ENCODE results near the gene WWTR1.
A peak's percentile ranks its signal among the peaks of the same experiment; 100 is the strongest.

WWTR1 gene

GRCh38 chr3:149494022-149494758 is 163.6 kb downstream of the WWTR1 start:
- DNase-seq: peak in 2 of 14 donors; percentile 4 to 28

DNA sequence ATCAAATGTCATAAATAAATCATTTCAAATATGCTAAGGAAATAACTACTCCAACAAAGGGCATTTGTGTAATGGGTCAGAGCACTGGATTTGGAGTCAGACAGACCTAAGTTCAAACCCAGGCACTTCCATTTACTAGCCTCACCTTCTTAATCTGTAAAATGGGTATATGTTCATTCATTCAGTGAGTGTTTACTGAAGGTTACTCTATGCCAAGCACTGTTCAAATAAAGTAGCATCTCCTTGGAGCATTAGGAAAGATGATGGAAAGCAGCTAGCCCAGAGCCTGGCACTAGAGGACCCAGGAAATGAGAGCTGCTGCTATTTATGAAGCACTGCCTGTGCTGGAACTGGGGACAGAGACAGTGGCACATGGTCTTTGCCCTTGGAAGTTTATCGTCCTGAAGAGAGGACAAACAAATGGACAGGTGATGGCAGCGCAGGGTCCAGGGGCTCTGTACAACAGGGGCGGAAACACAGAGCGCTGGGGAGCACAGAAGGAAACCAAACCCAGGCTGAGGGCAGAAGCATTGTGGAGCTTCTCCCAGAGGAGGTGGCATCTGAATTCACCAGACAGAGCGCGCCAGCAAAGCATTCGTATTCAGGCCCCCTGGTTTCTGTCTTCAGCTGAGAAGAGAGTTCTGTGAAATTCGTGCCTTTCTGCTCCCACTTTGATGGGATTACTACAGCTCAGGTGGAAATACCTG is 164.4 kb downstream of the WWTR1 start:
- no peak for DNase-seq

- no peak for DNase-seq
Measured at GRCh38 chr3:149490260-149490971, 167.4 kb downstream of the WWTR1 start.

- DNase-seq: no peak
Measured at GRCh38 chr3:149489060-149489690, 168.7 kb downstream of the WWTR1 start.

- DNase-seq: no peak
Measured at GRCh38 chr3:149487598-149488197, 170.1 kb downstream of the WWTR1 start.

DNA sequence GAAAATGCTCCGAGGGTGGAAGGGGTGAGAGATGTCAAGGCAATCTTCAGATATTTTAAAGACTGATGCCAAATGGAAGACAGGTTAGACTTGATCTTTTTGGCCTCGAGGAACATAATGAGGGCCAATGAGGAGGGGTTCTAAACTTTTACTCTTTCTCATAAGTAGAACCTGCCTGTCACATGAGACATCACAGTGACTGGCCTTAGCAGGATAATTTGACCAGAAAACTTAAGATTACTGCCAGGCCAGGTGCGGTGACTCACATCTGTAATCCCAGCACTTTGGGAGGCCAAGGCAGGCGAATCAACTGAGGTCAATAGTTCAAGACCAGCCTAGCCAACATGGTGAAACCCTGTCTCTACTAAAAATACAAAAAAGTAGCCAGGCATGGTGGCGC is 171.1 kb downstream of the WWTR1 start:
- DNase-seq: no peak

GRCh38 chr3:149481491-149481890 is 176.3 kb downstream of the WWTR1 start:
- DNase-seq: no peak

DNA sequence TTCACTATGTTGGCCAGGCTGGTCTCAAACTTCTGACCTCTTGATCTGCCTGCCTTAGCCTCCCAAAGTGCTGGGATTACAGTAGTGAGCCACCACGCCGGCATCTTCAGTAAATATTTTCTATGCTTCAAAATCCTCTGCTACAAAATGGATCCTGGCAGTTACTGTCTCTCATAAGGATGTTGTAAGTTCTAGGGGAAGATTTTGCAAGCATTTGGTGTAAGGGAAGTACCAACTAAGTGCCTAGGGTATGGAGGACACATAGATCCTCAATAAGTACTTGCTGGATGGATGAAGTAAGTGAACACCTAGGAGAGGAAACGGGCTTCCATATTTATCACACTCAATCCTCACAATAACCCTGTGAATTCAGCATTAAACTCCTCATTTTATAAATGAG is 176.8 kb downstream of the WWTR1 start:
- no peak for DNase-seq

DNA sequence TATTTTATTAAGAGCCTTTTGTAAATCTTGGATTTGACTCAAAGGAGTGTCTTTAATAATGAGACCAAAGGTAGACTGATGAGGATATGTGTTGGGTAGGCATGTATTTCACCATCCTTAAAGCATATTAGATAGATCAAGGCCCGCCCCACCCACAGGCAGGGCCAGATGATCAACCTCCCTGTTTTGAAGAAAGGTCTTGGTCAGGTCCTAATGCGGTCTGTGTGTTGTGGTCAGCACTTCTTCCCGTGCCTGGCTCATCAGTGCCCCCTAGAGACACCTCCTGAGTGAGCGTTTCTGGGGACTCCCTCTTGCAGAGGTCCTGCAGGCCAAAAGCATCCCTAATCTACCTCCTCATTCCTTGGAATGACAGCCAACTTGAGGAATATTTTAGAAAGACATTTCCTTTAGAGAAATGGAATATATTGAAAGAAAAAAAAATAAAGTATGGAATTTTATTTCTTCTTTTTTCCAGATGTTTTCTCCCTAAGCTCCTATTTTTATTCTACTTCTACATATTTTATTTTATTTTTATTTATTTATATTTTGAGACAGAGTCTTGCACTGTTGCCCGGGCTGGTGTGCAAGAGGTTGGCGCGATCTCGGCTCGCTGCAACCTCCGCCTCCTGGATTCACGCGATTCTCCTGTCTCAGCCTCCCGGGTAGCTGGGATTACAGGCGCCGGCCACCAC is 177.4 kb downstream of the WWTR1 start:
- peak in 9 of 14 donors; percentile 2 to 61 (median 31) for DNase-seq

GRCh38 chr3:149479621-149480325 is 178.1 kb downstream of the WWTR1 start:
- no peak for DNase-seq

GRCh38 chr3:149476225-149476624 is 181.6 kb downstream of the WWTR1 start:
- no peak for DNase-seq

GRCh38 chr3:149475451-149476060 is 182.3 kb downstream of the WWTR1 start:
- no peak for DNase-seq

- no peak for DNase-seq
Measured at GRCh38 chr3:149474250-149474817, 183.5 kb downstream of the WWTR1 start, which contains the start of gene TM4SF4. Gene TM4SF4 (plus strand): TSS chr3:149474697. CDS start chr3:149474878, 181 bp downstream.

DNA sequence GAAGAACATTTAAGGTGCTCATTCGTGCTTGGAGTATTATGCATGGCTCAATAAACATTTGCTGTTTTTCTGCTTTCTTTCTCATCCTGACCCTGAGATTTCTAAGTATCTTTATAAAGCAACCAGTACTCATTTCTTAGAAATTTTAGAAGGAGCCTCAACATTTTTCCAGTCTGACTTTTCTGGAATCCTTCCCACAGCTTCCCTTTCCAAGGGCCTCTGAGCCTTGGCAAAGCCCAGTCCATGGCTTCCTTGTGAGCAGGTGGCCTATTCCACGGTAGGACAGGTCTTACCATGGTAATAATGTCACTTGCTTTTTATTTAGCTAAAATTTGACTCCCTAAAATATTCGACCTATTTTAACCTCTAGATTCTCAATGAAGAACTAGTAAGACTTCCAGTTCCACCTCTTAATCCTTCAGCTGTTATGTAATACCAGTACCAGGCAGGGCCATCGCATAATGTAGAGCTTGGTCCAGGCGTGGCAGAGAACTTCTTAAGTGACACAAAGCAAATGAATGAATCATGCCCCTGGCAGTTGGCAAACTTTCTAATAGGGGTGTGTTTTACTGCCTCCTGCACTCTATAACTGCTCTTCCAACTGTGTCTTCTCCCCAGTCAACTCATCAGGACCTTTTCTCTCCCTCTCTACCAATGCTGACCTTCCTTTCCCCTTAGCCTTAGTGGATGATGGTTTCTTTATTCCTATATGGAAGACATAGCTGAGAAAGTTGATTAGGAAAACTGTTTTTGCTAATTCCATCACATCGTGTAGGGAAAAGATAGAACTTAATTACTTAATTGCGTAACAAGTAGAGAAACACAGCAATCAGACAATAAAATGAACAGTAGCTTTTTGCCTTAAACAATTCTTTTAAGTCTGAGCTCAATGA is 184.2 kb downstream of the WWTR1 start:
- DNase-seq: no peak

DNA sequence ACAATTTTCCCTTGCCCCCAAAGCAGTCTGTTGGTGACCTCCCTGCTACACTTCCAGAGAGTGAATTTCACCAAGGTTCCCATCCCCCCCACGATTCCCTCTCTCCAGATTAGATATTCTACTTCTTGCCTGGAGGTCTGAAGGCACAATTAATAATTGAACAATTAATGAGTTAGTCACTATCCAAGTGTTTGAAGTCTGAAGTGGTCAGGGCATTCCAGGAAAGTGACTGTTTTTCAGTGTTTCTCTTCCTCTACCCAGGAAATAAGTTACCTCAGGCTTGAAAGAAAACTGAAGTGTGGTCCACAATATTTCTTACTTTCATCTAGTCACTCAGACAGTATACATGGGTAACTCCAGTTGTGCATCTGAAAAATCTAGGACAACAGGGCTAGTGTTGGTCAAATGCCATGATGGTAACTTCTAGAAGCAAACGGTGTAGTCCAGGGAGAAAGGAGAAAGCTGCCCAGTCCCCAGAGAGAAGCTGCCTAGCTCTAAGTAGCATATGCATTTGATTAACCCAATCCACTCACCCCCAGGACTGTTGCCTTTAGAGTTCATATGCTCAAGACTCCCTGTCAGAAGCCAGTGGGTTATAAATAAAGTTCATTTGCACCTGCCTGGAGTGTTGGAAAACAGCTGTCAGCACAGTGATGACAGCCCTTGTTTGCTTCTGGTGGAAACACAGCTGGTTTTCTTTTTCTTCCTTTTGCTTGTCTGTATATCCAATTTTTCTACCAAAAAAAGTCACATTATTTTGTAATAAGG is 185.6 kb downstream of the WWTR1 start:
- no peak for DNase-seq

DNA sequence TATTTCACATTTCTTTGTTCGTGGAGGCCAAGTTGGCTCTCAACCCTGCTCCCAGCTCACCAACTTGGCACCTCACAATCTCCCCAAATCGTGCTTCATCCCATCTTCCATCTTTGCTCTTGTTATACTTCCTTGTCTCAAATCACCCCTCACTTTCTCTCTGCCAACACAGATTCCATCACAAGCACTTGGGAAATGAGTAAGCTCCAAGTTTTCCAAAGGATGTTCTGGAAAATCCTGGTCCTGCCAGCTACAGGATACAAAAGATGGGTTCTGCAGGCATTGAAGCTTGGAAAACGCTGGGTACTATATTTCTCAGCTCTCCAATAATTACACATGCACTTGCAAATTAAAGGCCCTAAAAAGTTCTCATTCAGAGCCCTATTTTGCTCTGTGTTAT is 187.4 kb downstream of the WWTR1 start:
- no peak for DNase-seq

- no peak for DNase-seq
Measured at GRCh38 chr3:149468504-149469212, 189.2 kb downstream of the WWTR1 start.
